ENCODE results near the gene CLPSL1.

DNA sequence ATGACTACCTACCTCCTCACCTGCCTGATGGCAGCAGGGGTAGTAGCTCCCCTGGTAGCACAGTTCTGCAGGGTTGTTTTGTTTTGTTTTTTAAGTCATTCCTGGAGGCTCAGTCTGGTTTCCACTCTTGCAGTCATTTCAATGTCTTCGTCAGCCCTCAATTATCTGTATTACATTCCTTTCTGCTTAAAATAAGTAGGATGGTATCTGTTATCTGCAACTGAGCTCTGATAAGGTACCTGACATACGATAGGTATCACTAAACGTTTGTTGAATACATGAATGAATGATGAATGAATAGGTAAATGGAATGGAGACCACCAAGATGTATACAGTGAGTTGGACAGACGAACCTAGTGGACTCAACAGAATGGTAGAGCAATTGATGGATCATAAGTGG lies 11.6 kb upstream of the CLPSL1 start:
- TF ChIP-seq, protein P1, sequence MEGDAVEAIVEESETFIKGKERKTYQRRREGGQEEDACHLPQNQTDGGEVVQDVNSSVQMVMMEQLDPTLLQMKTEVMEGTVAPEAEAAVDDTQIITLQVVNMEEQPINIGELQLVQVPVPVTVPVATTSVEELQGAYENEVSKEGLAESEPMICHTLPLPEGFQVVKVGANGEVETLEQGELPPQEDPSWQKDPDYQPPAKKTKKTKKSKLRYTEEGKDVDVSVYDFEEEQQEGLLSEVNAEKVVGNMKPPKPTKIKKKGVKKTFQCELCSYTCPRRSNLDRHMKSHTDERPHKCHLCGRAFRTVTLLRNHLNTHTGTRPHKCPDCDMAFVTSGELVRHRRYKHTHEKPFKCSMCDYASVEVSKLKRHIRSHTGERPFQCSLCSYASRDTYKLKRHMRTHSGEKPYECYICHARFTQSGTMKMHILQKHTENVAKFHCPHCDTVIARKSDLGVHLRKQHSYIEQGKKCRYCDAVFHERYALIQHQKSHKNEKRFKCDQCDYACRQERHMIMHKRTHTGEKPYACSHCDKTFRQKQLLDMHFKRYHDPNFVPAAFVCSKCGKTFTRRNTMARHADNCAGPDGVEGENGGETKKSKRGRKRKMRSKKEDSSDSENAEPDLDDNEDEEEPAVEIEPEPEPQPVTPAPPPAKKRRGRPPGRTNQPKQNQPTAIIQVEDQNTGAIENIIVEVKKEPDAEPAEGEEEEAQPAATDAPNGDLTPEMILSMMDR (conservative IDR thresholded peaks at IDR 0.05 in 1 of 2, IDR thresholded peaks at IDR 0.05 in 1 of 2; ENCODE audit: low read depth in 1 of 2, low read length in 2 of 2) = no peak
- no peak for TF ChIP-seq EZH2 (IDR thresholded peaks at IDR 0.05; ENCODE audit: low read length, missing control alignments)

Data from fibroblast of lung (primary cell).